ENCODE results near the gene PIGQ.
"Not testable (repeated sequence)": the region's sequence is repeated elsewhere in the genome, so short reads cannot be mapped to it uniquely, and the experiment has no call there.

PIGQ gene

DNA sequence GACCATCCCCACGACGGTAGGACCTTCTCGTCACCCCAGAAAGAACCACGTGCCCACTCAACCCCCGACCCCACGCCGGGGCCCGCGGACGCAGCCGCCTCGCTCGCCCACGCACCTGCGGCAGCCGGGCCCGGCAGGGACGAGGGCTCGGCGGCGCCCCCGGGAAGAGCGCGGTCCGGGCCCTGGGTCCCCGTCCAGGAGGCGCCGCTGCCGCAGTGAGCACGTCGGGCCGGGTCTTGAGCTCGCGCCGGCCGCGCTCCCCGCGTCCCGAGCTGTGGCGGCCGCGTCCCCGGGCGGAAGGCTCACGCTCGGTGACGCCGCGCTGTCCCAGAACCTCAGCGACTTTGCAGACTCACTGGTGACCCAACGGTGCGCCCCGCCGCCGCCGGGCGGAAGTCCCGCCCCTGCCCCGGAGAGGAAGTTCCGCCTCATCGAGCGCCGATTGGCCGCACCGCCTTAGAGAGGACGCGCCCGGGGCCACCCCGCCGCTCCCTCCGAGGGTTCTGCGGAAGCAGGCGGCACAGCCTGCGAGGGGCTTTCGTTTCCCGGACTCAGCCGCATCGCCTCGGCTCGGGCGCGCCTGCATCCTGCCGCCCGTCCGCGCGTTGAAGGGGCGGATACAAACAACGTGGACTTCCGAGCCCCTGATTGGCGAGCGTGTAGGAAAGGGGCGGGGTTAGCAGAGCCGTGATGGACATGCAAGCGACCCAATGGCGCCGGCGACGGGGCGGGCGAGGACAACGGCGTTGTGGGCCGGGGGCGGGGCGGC, 19.3 kb downstream of the PIGQ start:
- DNase-seq: peak; percentile 97

DNA sequence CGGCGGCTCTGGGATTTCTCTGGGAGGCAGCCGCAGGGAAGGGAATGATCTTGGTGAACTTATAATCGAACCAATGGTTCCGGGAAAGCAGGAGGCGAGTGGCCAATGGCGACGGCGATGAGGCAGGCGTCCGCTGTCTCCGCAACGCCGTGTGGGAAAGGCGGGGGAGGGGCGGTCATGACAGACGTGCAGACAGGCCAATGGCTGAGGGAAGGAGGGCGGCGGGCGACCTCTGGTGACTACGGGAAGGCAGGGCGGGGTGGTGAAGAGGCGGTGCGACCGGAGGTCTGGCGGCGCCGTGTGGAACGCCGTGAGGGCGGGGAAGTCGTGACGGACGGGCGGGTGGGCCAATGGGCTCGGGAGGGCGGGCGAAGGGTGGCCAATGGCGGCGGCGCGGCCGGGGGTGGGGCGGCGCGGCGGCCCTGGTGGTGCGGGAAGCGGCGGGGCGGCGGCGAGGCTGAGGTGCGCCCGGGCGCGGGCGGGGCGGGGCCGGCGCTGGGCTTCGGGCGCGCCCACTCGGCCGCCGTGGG, 20.0 kb downstream of the PIGQ start, which contains the start of gene RAB40C:
Gene RAB40C (plus strand): TSS at position 409 of the 530 bp plus-strand sequence. CDS start 226 bp downstream, outside the sequence.
- DNase-seq: peak; percentile 99

GRCh38 chr16:590188-590814, 20.5 kb downstream of the PIGQ start:
- peak; percentile 30 for DNase-seq

- DNase-seq: no peak
These were observed 21.0 kb downstream of the PIGQ start for GRCh38 chr16:590815-591200.

DNA sequence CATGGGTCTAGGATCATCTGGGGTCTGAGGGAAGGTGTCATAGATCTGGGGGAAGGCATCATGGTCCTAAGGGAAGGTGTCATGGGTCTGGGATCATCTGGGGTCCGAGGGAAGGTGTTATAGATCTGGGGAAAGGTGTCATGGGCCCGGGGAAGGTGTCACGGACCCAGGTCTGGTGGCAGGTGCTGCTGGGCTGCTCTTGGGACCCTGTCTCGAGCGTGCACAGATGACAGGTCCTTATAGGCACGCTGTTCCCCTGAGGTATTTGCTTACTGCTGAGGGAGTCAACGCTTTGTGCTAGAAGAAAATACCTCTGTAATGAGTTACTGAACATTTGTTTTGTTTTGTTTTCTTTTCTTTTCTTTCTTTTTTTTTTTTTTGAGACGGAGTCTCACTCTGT, 21.5 kb downstream of the PIGQ start:
- DNase-seq: no peak

GRCh38 chr16:591892-592517, 22.2 kb downstream of the PIGQ start:
- no peak for DNase-seq

DNA sequence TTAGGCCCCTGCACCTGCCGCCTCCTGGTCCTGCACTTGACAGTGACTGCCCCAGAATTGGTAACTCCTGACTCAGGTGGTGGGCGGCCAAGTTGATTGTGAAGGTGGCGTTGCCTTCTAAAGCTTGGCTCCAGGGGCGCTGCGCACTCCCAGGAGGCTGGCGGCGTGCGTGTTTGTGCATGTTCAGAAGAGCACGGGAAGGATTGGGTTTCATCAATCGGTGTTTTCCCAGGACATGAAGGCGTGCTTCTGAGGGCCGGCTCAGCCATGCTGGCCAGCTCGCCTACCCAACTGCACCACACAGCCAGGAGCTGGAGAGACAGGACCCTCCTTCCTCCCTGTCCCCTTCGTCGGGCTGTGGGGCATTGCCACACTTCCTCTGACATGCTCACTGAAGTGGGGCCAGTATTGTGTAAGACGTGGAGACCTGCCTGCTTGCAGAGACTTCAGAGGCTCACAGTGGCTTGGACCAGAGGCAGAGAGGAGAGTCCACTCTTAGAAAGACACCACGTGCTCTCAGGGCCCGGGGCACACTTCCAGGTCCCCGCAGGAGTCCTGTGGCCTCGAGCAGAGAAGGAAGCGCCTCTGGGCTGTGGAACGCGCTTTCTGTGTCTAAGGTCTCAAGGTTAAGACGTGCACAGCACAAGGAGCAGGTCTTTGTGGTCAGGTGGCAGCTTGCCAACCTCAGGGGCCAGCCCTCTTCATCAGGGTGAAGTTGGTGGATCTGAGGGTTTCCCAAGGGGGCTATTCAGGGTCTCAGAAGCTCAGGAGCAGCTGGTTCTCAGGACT, 22.9 kb downstream of the PIGQ start:
- DNase-seq: peak; percentile 64

GRCh38 chr16:593406-593805, 23.6 kb downstream of the PIGQ start:
- no peak for DNase-seq

DNA sequence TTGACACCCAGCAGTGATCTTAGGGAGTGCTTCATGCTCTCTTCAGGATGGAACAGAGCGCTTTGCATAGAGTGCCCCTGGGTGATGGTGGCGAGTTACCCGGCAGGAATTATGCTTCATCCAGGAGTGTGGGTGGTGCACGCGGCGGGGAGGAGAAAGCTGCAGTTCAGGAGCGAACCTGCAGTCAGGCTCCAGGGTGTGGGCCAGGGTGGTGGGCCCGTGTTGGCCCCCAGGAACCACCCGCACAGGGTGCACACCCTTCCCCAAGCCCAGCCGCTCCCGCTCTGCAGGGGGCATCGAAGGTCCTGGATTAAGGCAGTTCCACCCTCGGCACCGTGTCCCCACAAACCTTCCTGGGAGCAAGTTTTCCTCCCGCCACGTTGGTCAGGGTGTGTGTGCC, 24.0 kb downstream of the PIGQ start:
- no peak for DNase-seq

- DNase-seq: no peak
These were observed 25.3 kb downstream of the PIGQ start for GRCh38 chr16:595094-595528.

- DNase-seq: peak; percentile 16
These were observed 26.4 kb downstream of the PIGQ start for GRCh38 chr16:595942-596735.

DNA sequence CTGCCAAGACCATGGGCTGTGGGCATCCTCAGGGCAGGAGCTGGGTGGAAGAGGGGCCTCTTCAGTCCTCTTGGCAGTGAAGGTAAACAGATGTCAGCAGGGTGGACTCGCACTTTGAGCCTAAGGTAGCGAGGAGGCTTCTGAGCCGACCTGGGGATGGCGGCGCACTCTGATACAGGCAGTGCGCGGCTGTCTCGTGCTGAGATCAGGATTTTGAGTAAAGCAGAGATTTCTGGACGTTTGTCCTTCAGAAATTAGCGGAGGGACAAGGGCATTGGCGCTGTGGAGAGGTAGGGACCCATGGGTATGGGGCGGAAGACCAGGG, 26.9 kb downstream of the PIGQ start:
- no peak for DNase-seq

- not testable (repeated sequence) for DNase-seq
These were observed 27.9 kb downstream of the PIGQ start for GRCh38 chr16:597655-598054.

DNA sequence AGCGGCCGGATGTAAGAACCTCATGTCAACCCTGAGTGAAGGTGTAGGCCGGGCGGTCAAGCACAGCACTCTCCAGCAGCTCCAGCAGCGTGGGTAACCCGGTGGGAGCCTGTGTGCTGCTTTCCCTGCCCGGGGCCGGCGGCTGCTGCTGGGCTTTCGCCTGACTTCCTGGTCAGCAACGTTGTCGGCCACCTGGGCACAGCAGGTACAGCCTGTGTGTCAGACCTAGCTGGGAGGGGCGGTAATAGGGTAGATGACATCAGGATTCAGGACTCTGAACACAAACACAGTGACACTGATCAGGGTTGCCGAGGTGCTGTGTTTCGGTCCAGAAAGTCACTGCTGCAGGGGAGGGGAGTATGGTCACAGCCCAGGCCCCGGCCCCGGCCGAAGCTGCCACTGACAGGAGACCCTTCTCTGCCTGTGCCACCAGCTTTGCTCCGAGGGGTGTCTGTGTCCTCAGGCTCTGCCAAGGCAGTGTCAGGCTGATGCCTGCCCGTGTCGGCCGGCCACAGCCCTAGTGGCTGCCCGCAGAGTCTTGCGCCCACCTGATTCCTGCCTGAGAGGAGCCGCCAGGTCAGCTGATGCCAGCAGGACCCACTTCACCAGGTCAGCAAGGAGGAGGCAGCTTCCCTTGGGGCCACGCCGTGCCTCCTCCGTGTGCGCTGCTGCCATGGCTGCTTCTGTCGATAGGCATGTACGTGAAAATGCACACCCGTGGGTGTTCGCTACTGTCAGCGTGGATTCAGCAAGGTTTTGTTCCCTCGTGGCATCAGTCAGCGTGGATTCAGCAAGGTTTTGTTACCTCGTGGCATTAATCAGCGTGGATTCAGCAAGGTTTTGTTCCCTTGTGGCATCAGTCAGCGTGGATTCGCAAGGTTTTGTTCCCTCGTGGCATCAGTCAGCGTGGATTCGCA, 29.3 kb downstream of the PIGQ start:
- no peak for DNase-seq

GRCh38 chr16:600781-601180, 31.0 kb downstream of the PIGQ start:
- DNase-seq: no peak

DNA sequence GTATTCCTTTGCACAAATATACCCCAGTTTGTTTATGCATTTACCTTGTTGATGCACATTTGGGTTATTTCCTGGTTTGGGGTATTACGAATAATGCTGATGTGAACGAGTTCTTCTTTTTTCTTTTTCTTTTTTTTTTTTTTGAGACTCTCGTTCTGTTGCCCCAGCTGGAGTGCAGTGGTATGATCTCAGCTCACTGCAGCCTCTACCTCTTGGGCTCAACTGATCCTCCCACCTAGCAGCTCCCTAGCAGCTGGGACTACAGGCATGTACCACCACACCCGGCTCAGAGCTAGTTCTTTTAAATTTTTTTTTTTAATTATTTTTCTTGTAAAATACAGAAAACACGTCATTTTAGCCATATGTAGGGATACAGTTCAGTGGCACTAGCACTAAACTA, 34.2 kb downstream of the PIGQ start:
- DNase-seq: no peak

GRCh38 chr16:606656-607307, 37.0 kb downstream of the PIGQ start:
- no peak for DNase-seq

GRCh38 chr16:608019-608418, 38.3 kb downstream of the PIGQ start:
- DNase-seq: no peak

GRCh38 chr16:609316-609715, 39.5 kb downstream of the PIGQ start:
- no peak for DNase-seq

DNA sequence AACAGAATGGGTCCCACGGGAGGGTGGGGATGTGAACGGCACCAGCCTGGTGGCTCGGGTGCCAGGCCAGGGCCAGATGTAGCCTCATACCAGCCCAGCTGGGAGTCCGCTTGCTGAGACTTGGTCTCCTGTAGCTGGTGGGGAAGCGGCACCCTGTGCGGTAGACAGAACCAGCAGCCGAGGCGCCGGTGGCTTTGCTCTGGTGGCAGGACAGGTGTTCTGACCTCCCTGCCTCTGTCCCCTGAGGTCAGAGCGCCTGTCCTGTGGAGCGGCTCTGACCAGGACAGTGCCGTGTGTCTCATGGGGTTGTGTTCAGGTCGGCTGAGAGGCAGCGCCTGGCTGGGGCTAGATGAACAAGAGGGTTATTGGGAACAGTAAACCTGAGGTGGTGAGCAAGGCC, 40.2 kb downstream of the PIGQ start:
- DNase-seq: no peak

Data from suppressor macrophage treated with lipopolysaccharide for 4 hours (primary cell).